Right lobe of liver (tissue), 6 donors: ENCODE measurements around the gene DRG1. TPM values are rescaled to one million over a fixed set of nuclear protein-coding genes. Genes with fewer than 3 reads are reported as not detected.
A peak's percentile ranks its signal among the peaks of the same experiment; 100 is the strongest.

ENCODE experiments used
- ATAC-seq, 4 donors: fragments of 200-7000 bp; cut with Tn5 transposase; one replicate each; pipeline ENCODE4 v1.9.1; 2020; ENCODE audit warnings: mild to moderate bottlenecking in 4 of 4, moderate library complexity in 4 of 4
- DNase-seq, 3 donors: peaks; one replicate each; pipeline ENCODE4 v3.0.0-alpha.2; 2020
- H3K27ac ChIP-seq, 3 donors: fragments of 200-600 bp; one replicate each; pipeline ENCODE4 v1.8.0; 2022
- H3K27me3 ChIP-seq, 2 donors: fragments of 200-600 bp; one replicate each; pipeline ENCODE4 v1.8.0; 2022
- H3K36me3 ChIP-seq, 4 donors: fragments of 200-600 bp; sonication (generic) in 1 of 4; one replicate each; pipeline versions ENCODE4 v1.5.1 to v1.8.0; 2017 to 2022; ENCODE audit warnings: control low read depth in 1 of 4
- H3K4me1 ChIP-seq, 4 donors: fragments of 200-600 bp; sonication (generic) in 1 of 4; one replicate each; pipeline versions ENCODE4 v1.5.1 to v1.8.0; 2017 to 2022; ENCODE audit warnings: control low read depth in 1 of 4
- H3K4me3 ChIP-seq, 3 donors: fragments of 200-600 bp; one replicate each; pipeline ENCODE4 v1.8.0; 2022
- H3K9me3 ChIP-seq, 4 donors: fragments of 200-600 bp; sonication (generic) in 1 of 4; one replicate each; pipeline versions ENCODE4 v1.5.1 to v1.8.0; 2017 to 2022; ENCODE audit warnings: control low read depth in 1 of 4
- CTCF ChIP-seq, 4 donors: fragments of 200-600 bp in 3 of 4; fragments of 450-650 bp in 1 of 4; IDR thresholded peaks; one replicate each; pipeline versions ENCODE4 v1.5.1 to v1.8.0; 2016 to 2022; ENCODE audit warnings: antibody characterized with exemption in 4 of 4, mild to moderate bottlenecking in 2 of 4
- POLR2A ChIP-seq: fragments of 450-650 bp; IDR thresholded peaks from one replicate; pipeline ENCODE4 v1.6.1; 2017; ENCODE audit warnings: antibody characterized with exemption, mild to moderate bottlenecking
- WGBS: methylation state at CpG from one replicate; pipeline ENCODE4 v1.1.6; 2018; ENCODE audit warnings: low coverage, low lambda C conversion rate; ENCODE audit not compliant: insufficient coverage; ENCODE audit errors: missing lambda C conversion rate; 5-methylcytosine and 5-hydroxymethylcytosine counted together
- intact Hi-C, 2 donors: fragments of 100-400 bp; cut with DNase I; formaldehyde crosslinking; loops; one replicate each; pipeline versions ENCODE4 v1.11.2 to v1.14.1; 2022
- total RNA-seq, 6 experiments: library from RNA; depleted of rRNA in 2 of 6; stranded (reverse); fragments of >200 nt in 2 of 6; fragmentation: NEBNext Ultra II Directional in 3 of 6; extraction: Animal tissue kit (Norgen Biotek cat#: 25700) in 3 of 6; gene quantifications; one replicate each; pipeline versions ENCODE4 v1.1.0 to v1.2.4, GENCODE V29; 2016 to 2023
- donor health status: DM: no; HTN: yes; CAD: no.
- donor health status: DM: no; HTN: no; CAD: no.
- donor health status: DM: no; HTN: no; CAD: no.
- donor health status: DM: no; HTN: yes; CAD: no.
- donor health status: DM: no; HTN: yes; CAD: no.

Gene DRG1
- total RNA-seq, 6 experiments from 2014 or later = 24.2 to 34.7 (median 26.5) TPM

GRCh38 chr22:31445642-31446041 lies 46.2 kb downstream of the DRG1 start:
- WGBS = no CpG with 5 or more reads among the region's 3 CpGs
- DNase-seq (no peak), ATAC-seq (no peak)
- Histone ChIP-seq H3K9me3 (no peaks in the 10 kb centered on the region), H3K27me3 (no peaks in the 10 kb centered on the region), H3K36me3 (peaks cover 0 to 49% (median under 1%) of the 10 kb centered on the region in 4 donors), H3K4me3 (no peak overlapping the region), H3K4me1 (peaks cover 0 to 8% (median 0%) of the 10 kb centered on the region in 4 donors), H3K27ac (no peak overlapping the region)
- intact Hi-C loops = no loop called here
- TF ChIP-seq CTCF (IDR thresholded peaks at IDR 0.05) (no peak), POLR2A (no peak)

DNA sequence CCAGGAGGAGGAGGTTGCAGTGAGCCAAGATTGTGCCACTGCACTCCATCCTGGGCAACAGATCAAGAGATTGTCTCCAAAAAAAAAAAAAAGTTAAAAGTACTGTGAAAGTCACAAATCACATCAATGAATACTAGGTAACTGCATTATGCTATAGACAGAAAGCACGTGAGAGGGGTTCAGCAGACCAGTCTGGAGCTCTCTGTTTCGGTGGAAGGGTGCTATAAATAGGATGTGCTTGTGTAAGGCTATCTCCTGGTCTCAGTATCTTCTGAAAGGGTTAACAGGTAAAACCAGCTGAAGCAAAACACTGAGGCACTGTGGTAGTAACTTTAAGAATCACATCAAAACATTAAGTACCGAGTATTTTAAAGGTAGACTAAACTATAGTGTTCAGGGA lies 46.8 kb downstream of the DRG1 start:
- H3K27me3 ChIP-seq = no peaks in the 10 kb centered on the region
- TF ChIP-seq POLR2A (no peak), CTCF (IDR thresholded peaks at IDR 0.05) (no peak)
- H3K4me3 ChIP-seq = no peak overlapping the region
- H3K27ac ChIP-seq = no peak overlapping the region
- peaks cover 0 to 44% (median 0%) of the 10 kb centered on the region in 4 donors for H3K36me3 ChIP-seq
- 75% methylated on average over 3 of the region's 3 CpGs for WGBS
- H3K4me1 ChIP-seq = peaks cover 0 to 8% (median 0%) of the 10 kb centered on the region in 4 donors
- DNase-seq (no peak), ATAC-seq (no peak)
- intact Hi-C loops = no loop called here
- no peaks in the 10 kb centered on the region for H3K9me3 ChIP-seq

DNA sequence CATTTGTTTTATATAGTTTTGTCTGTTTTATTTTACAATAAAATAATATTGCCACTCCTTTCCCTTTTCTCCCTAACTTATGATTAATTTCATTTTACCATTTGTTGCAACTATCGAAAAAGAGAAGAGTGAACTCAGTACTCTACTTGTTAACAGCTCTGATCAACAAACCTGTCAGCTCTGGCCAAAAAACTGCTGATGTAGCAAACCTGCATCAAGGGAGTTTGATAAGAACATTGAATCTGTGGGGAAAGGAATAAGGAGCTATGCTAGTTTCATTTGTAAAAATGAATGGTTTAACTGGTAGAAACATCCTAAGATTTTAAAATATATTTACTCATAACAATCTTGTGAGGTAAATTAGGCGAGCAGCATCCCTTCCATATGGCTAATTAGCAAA lies 47.4 kb downstream of the DRG1 start:
- H3K4me3 ChIP-seq = no peak overlapping the region
- ATAC-seq (peak in 1 of 4 donors; percentile 70), DNase-seq (no peak)
- H3K27ac ChIP-seq = no peak overlapping the region
- 65% methylated on average over 2 of the region's 2 CpGs for WGBS
- peaks cover 0 to 8% (median 0%) of the 10 kb centered on the region in 4 donors for H3K4me1 ChIP-seq
- H3K27me3 ChIP-seq = no peaks in the 10 kb centered on the region
- peaks cover 0 to 39% (median 0%) of the 10 kb centered on the region in 4 donors for H3K36me3 ChIP-seq
- intact Hi-C loops = no loop called here
- no peaks in the 10 kb centered on the region for H3K9me3 ChIP-seq
- TF ChIP-seq POLR2A (no peak), CTCF (IDR thresholded peaks at IDR 0.05) (no peak)

GRCh38 chr22:31447337-31447736 lies 47.9 kb downstream of the DRG1 start:
- Histone ChIP-seq H3K4me3 (no peak overlapping the region), H3K27me3 (no peaks in the 10 kb centered on the region), H3K36me3 (peaks cover 0 to 33% (median 0%) of the 10 kb centered on the region in 4 donors), H3K9me3 (no peaks in the 10 kb centered on the region), H3K27ac (no peak overlapping the region), H3K4me1 (peaks cover 0 to 8% (median 0%) of the 10 kb centered on the region in 4 donors)
- peak; percentile 33 to 89 (median 52) for ATAC-seq
- whole genome bisulfite sequencing = 94% methylated on average over 3 of the region's 3 CpGs
- intact Hi-C loops = no loop called here
- TF ChIP-seq CTCF (IDR thresholded peaks at IDR 0.05) = no peak
- DNase-seq = no peak

DNA sequence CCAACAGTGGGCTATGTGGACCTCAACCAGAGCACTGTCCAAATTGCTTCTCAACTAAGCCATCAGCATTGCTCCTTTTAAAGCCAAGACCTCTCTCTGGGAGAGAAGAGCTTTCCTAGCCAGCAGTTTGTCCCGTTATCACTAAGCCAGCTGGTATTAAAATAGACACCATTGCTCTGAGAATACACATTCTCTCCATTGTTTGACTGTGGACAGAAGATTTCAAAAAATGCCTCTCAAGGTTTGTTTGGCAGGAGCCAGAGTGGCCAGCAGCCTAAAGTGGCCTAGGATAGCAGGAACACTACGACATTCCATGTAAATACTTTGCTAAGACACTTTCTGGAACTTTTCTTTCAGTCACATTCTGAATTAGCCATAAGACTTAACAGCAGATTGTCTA lies 49.0 kb downstream of the DRG1 start:
- 80% methylated on average over 2 of the region's 2 CpGs for WGBS
- peaks cover 0 to 27% (median 0%) of the 10 kb centered on the region in 4 donors for H3K36me3 ChIP-seq
- TF ChIP-seq CTCF (IDR thresholded peaks at IDR 0.05) (no peak), POLR2A (no peak)

More for the DNA sequence above, 49.0 kb downstream of the DRG1 start:
- Histone ChIP-seq H3K27me3 (no peaks in the 10 kb centered on the region), H3K4me1 (peaks cover 0 to 8% (median 0%) of the 10 kb centered on the region in 4 donors), H3K27ac (no peak overlapping the region), H3K4me3 (no peak overlapping the region), H3K9me3 (no peaks in the 10 kb centered on the region)
- no peak for DNase-seq
- ATAC-seq = no peak
- intact Hi-C loops = no loop called here
